HEK293T (cell line): ENCODE measurements around the gene PAM16.
A peak's percentile ranks its signal among the peaks of the same experiment; 100 is the strongest.

Experiments used
- CTCF ChIA-PET: fragments of 350-600 bp; formaldehyde crosslinking; extraction: SDS; loops from one replicate; lab custom pipeline; 2021; ENCODE audit warnings: antibody characterized with exemption, inconsistent platforms; lab: Yijun Ruan, JAX
- POLR2A ChIA-PET: fragments of 350-600 bp; formaldehyde crosslinking; extraction: SDS; loops from one replicate; lab custom pipeline; 2020; ENCODE audit warnings: antibody characterized with exemption, inconsistent platforms; lab: Yijun Ruan, JAX
- DNase-seq: peaks from one replicate; pipeline ENCODE4 v3.0.0; 2012; ENCODE audit warnings: mixed read lengths; ENCODE audit errors: extremely low spot score
- ARNT ChIP-seq: fragments of 450-650 bp; IDR thresholded peaks from 2 replicates; pipeline ENCODE4 v1.6.1; 2017; ENCODE audit warnings: mild to moderate bottlenecking
- BHLHE40 ChIP-seq: fragments of 450-650 bp; IDR thresholded peaks from 2 replicates; pipeline ENCODE4 v1.6.1; 2016; ENCODE audit warnings: mild to moderate bottlenecking, moderate library complexity, borderline replicate concordance
- CTBP1 ChIP-seq: fragments of 450-650 bp; IDR thresholded peaks from 2 replicates; pipeline ENCODE4 v1.6.1; 2016; ENCODE audit warnings: borderline replicate concordance
- ELF4 ChIP-seq: fragments of 450-650 bp; IDR thresholded peaks from 2 replicates; pipeline ENCODE4 v1.6.1; 2017; ENCODE audit warnings: antibody characterized with exemption
- FOXA1 ChIP-seq: fragments of 450-650 bp; IDR thresholded peaks from 2 replicates; pipeline ENCODE4 v1.6.1; 2016; ENCODE audit warnings: mild to moderate bottlenecking
- FOXK2 ChIP-seq: fragments of 450-650 bp; IDR thresholded peaks from 2 replicates; pipeline ENCODE4 v1.6.1; 2016; ENCODE audit warnings: mild to moderate bottlenecking
- FOXM1 ChIP-seq: fragments of 450-650 bp; IDR thresholded peaks from 2 replicates; pipeline ENCODE4 v1.6.1; 2017; ENCODE audit warnings: mild to moderate bottlenecking, borderline replicate concordance
- HDGF ChIP-seq: fragments of 450-650 bp; IDR thresholded peaks from 2 replicates; pipeline ENCODE4 v1.6.1; 2017; ENCODE audit warnings: antibody characterized with exemption, borderline replicate concordance
- L3MBTL2 ChIP-seq: fragments of 450-650 bp; conservative IDR thresholded peaks from 2 replicates; pipeline ENCODE4 v1.6.1; 2016; ENCODE audit warnings: mild to moderate bottlenecking
- LEF1 ChIP-seq: fragments of 450-650 bp; IDR thresholded peaks from 2 replicates; pipeline ENCODE4 v1.6.1; 2017; ENCODE audit warnings: mild to moderate bottlenecking, borderline replicate concordance
- NFRKB ChIP-seq: fragments of 450-650 bp; IDR thresholded peaks from 2 replicates; pipeline ENCODE4 v1.6.1; 2016; ENCODE audit warnings: mild to moderate bottlenecking, moderate library complexity
- SP1 ChIP-seq: fragments of 450-650 bp; IDR thresholded peaks from 2 replicates; pipeline ENCODE4 v1.6.1; 2017
- SUZ12 ChIP-seq: fragments of 450-650 bp; IDR thresholded peaks from 2 replicates; pipeline ENCODE4 v1.6.1; 2016; ENCODE audit warnings: mild to moderate bottlenecking
- TARDBP ChIP-seq: fragments of 450-650 bp; IDR thresholded peaks from 2 replicates; pipeline ENCODE4 v1.6.1; 2016
- ZNF384 ChIP-seq: fragments of 450-650 bp; IDR thresholded peaks from 2 replicates; pipeline ENCODE4 v1.6.1; 2016
- TF ChIP-seq, protein P1 (sequence below): fragments of 450-650 bp; IDR thresholded peaks from 2 replicates; pipeline ENCODE4 v1.6.1; 2016

Gene PAM16

GRCh38 chr16:4309833-4310266 lies 41.3 kb downstream of the PAM16 start:
- ChIA-PET POLR2A (interaction anchor here (1.1 to 1.2 kb wide), 2 partner anchors 38 to 126 kb away, joined by 3 to 4 read pairs; no protein-coding TSS in a partner anchor), CTCF (interaction anchor here (0.9 to 1.4 kb wide), 2 partner anchors 11 to 52 kb away, joined by 3 to 4 read pairs; no protein-coding TSS in a partner anchor)
- peak; percentile 26 for DNase-seq
- TF ChIP-seq LEF1 (no peak), CTBP1 (no peak), ARNT (no peak), BHLHE40 (no peak), FOXA1 (no peak), ZNF384 (no peak), SUZ12 (no peak)

GRCh38 chr16:4309102-4309832 lies 41.9 kb downstream of the PAM16 start:
- TF ChIP-seq BHLHE40 (no peak), HDGF (no peak), FOXK2 (no peak), ARNT (no peak), ZNF384 (no peak), SUZ12 (no peak), SP1 (no peak), CTBP1 (no peak), FOXM1 (no peak)
- TF ChIP-seq, protein P1, sequence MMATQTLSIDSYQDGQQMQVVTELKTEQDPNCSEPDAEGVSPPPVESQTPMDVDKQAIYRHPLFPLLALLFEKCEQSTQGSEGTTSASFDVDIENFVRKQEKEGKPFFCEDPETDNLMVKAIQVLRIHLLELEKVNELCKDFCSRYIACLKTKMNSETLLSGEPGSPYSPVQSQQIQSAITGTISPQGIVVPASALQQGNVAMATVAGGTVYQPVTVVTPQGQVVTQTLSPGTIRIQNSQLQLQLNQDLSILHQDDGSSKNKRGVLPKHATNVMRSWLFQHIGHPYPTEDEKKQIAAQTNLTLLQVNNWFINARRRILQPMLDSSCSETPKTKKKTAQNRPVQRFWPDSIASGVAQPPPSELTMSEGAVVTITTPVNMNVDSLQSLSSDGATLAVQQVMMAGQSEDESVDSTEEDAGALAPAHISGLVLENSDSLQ, result no peak
- CTCF ChIA-PET, result interaction anchor here (1.4 kb wide), 1 partner anchor 10 kb away, joined by 4 read pairs; no protein-coding TSS in a partner anchor
- DNase-seq, result no peak
- POLR2A ChIA-PET, result interaction anchor here (1.1 to 2.1 kb wide), 4 partner anchors 12 to 126 kb away, joined by 3 to 10 read pairs (median 4); no protein-coding TSS in a partner anchor

DNA sequence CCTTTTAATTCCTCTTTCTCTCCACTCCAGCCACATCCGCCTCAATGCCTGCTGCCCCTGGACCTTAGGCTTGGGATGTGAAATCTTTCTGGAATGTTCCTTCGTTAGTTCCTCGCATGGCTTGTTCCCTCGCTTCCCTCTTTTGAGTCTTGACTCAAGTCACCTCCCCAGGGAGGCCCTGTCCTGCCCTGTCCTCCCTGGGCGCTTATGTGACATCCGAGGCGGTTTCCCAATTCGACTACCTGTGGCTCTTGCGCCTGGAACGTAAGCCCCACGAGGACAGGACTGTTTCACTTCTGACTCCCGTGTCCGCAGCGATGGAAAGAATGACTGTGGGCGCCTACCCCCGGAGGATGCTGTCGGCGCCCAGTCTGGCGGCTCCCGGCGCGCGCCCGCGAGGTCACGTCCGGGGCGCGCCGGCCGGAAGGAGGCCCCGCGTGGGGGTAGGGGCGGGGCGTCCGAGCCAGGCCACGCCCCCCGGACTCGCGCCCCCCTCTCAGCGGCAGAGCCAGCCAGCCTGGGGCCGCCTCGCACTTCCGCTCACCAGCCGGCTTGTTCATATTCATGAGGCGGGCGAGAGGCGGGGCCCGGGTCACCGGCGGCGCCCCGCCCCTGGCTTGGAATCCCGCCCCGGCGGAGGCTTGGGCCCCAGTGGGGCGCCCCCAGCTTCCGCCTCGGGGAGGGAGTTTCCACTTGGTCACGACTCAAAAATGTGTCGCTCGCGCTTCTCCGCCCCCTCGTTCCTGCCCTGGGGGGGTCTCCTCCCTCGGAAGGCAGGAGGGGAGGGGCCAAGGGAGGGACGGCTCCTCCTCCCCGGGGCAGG lies 43.7 kb downstream of the PAM16 start:
- CTCF ChIA-PET, result interaction anchor here (1.0 to 1.9 kb wide), 2 partner anchors 19 to 34 kb away, joined by 3 to 4 read pairs; no protein-coding TSS in a partner anchor
- peak; percentile 91 for DNase-seq
- TF ChIP-seq HDGF (no peak), L3MBTL2 (peak; percentile 42; the same call in 1 of the 2 replicates)
- POLR2A ChIA-PET, result interaction anchor here (0.9 to 2.1 kb wide), 5 partner anchors 10 to 36 kb away, joined by 3 to 10 read pairs (median 3); no protein-coding TSS in a partner anchor

- POLR2A ChIA-PET, result interaction anchor here (0.9 to 2.1 kb wide), 2 partner anchors 16 to 32 kb away, joined by 3 to 4 read pairs; no protein-coding TSS in a partner anchor
- TF ChIP-seq NFRKB, result no peak
- TF ChIP-seq FOXA1, result no peak
- no peak for TF ChIP-seq SP1
- no peak for TF ChIP-seq BHLHE40
- no peak for TF ChIP-seq FOXM1
- no peak for TF ChIP-seq HDGF
- no peak for TF ChIP-seq L3MBTL2
- TF ChIP-seq CTBP1, result no peak
- TF ChIP-seq, protein P1, result no peak
- no peak for TF ChIP-seq SUZ12
- TF ChIP-seq ELF4, result no peak
- no peak for TF ChIP-seq TARDBP
- TF ChIP-seq ZNF384, result no peak
- TF ChIP-seq FOXK2, result no peak
- no peak for TF ChIP-seq LEF1
- no peak for TF ChIP-seq ARNT
- CTCF ChIA-PET, result interaction anchor here (1.9 kb wide), 1 partner anchor 18 kb away, joined by 4 read pairs; no protein-coding TSS in a partner anchor
- DNase-seq, result no peak
Measured at GRCh38 chr16:4306470-4307214, 44.5 kb downstream of the PAM16 start.

GRCh38 chr16:4303973-4304372 lies 47.1 kb downstream of the PAM16 start:
- ChIA-PET POLR2A (no interaction called here), CTCF (interaction anchor here (0.6 kb wide), 1 partner anchor 11 kb away, joined by 7 read pairs; no protein-coding TSS in a partner anchor)
- TF ChIP-seq SP1 (no peak), L3MBTL2 (no peak), LEF1 (no peak), SUZ12 (no peak), FOXK2 (no peak)
- DNase-seq, result no peak
